Duodenal mucosa (tissue), 2 donors: ENCODE results near the gene HBG2.
"Not testable (repeated sequence)": the region's sequence is repeated elsewhere in the genome, so short reads cannot be mapped to it uniquely, and the experiment has no call there.

Source experiments
- H3K27ac ChIP-seq: one replicate; pipeline ENCODE4 v1.7.0; 2013; ENCODE audit warnings: low read depth, low read length
- H3K27me3 ChIP-seq, 2 donors: one replicate each; pipeline ENCODE4 v1.7.0; 2013; ENCODE audit warnings: low read length in 2 of 2, control low read depth in 1 of 2; ENCODE audit not compliant: insufficient read depth in 2 of 2, control insufficient read depth in 1 of 2
- H3K36me3 ChIP-seq, 2 donors: one replicate each; pipeline ENCODE4 v1.7.0; 2013; ENCODE audit warnings: low read length in 2 of 2, control low read depth in 1 of 2; ENCODE audit not compliant: insufficient read depth in 2 of 2, control insufficient read depth in 1 of 2
- H3K4me1 ChIP-seq, 2 donors: one replicate each; pipeline ENCODE4 v1.7.0; 2013; ENCODE audit warnings: low read length in 2 of 2, control low read depth in 1 of 2; ENCODE audit not compliant: insufficient read depth in 2 of 2, control insufficient read depth in 1 of 2
- H3K4me3 ChIP-seq, 2 donors: one replicate each; pipeline ENCODE4 v1.7.0; 2013; ENCODE audit warnings: low read length in 2 of 2, low read depth in 1 of 2
- H3K9ac ChIP-seq, 2 donors: one replicate each; pipeline ENCODE4 v1.7.0; 2013; ENCODE audit warnings: low read length in 2 of 2, low read depth in 1 of 2
- H3K9me3 ChIP-seq, 2 donors: one replicate each; pipeline ENCODE4 v1.7.0; 2013; ENCODE audit warnings: low read length in 2 of 2, control low read depth in 1 of 2; ENCODE audit not compliant: control insufficient read depth in 1 of 2

HBG2 gene

GRCh38 chr11:5250543-5251204 lies 3.9 kb downstream of the HBG2 start:
- no peaks in the 10 kb centered on the region for H3K36me3 ChIP-seq
- H3K27ac ChIP-seq, result no peak overlapping the region

GRCh38 chr11:5249807-5250396 lies 4.7 kb downstream of the HBG2 start, which contains the start of gene HBG1:
Gene HBG1 (minus strand): TSS chr11:5249857. CDS start chr11:5249804, 53 bp downstream.
- not testable (repeated sequence) for H3K9ac ChIP-seq, H3K36me3 ChIP-seq, H3K4me1 ChIP-seq, H3K9me3 ChIP-seq, H3K4me3 ChIP-seq, H3K27ac ChIP-seq, H3K27me3 ChIP-seq

More at GRCh38 chr11:5250543-5251204, 3.9 kb downstream of the HBG2 start:
- no peak overlapping the region for H3K4me3 ChIP-seq
- no peak overlapping the region for H3K9ac ChIP-seq
- H3K27me3 ChIP-seq, result no peaks in the 10 kb centered on the region
- H3K4me1 ChIP-seq, result no peaks in the 10 kb centered on the region
- H3K9me3 ChIP-seq, result no peaks in the 10 kb centered on the region

GRCh38 chr11:5248498-5248897 lies 6.1 kb downstream of the HBG2 start:
- not testable (repeated sequence) for H3K9ac ChIP-seq, H3K36me3 ChIP-seq, H3K27me3 ChIP-seq, H3K9me3 ChIP-seq, H3K4me3 ChIP-seq, H3K4me1 ChIP-seq, H3K27ac ChIP-seq

GRCh38 chr11:5247472-5248192 lies 6.9 kb downstream of the HBG2 start:
- no peaks in the 10 kb centered on the region for H3K9me3 ChIP-seq

GRCh38 chr11:5246772-5247471 lies 7.7 kb downstream of the HBG2 start:
- no peak overlapping the region for H3K9ac ChIP-seq
- no peaks in the 10 kb centered on the region for H3K27me3 ChIP-seq
- H3K9me3 ChIP-seq, result no peaks in the 10 kb centered on the region
- no peaks in the 10 kb centered on the region for H3K36me3 ChIP-seq
- no peaks in the 10 kb centered on the region for H3K4me1 ChIP-seq
- no peak overlapping the region for H3K27ac ChIP-seq
- no peak overlapping the region for H3K4me3 ChIP-seq

More at GRCh38 chr11:5247472-5248192, 6.9 kb downstream of the HBG2 start:
- Histone ChIP-seq H3K9ac (no peak overlapping the region), H3K27me3 (no peaks in the 10 kb centered on the region), H3K27ac (no peak overlapping the region), H3K4me1 (no peaks in the 10 kb centered on the region), H3K4me3 (no peak overlapping the region), H3K36me3 (no peaks in the 10 kb centered on the region)

- no peaks in the 10 kb centered on the region for H3K4me1 ChIP-seq
- no peaks in the 10 kb centered on the region for H3K9me3 ChIP-seq
- no peak overlapping the region for H3K27ac ChIP-seq
- H3K27me3 ChIP-seq, result no peaks in the 10 kb centered on the region
- H3K4me3 ChIP-seq, result no peak overlapping the region
- no peak overlapping the region for H3K9ac ChIP-seq
- no peaks in the 10 kb centered on the region for H3K36me3 ChIP-seq
These were observed 9.4 kb downstream of the HBG2 start for GRCh38 chr11:5245155-5245554.

- Histone ChIP-seq H3K4me3 (no peak overlapping the region), H3K9ac (no peak overlapping the region), H3K27ac (no peak overlapping the region), H3K9me3 (no peaks in the 10 kb centered on the region), H3K4me1 (no peaks in the 10 kb centered on the region), H3K27me3 (no peaks in the 10 kb centered on the region), H3K36me3 (no peaks in the 10 kb centered on the region)
These were observed 10.8 kb downstream of the HBG2 start for GRCh38 chr11:5243816-5244180.

GRCh38 chr11:5242933-5243815 lies 11.4 kb downstream of the HBG2 start:
- Histone ChIP-seq H3K36me3 (no peaks in the 10 kb centered on the region), H3K27ac (no peak overlapping the region), H3K9me3 (no peaks in the 10 kb centered on the region), H3K4me3 (no peak overlapping the region), H3K4me1 (no peaks in the 10 kb centered on the region), H3K9ac (no peak overlapping the region), H3K27me3 (no peaks in the 10 kb centered on the region)

- H3K4me1 ChIP-seq, result no peaks in the 10 kb centered on the region
These were observed 12.4 kb downstream of the HBG2 start for GRCh38 chr11:5242208-5242607.

More at GRCh38 chr11:5242208-5242607, 12.4 kb downstream of the HBG2 start:
- no peaks in the 10 kb centered on the region for H3K27me3 ChIP-seq
- H3K4me3 ChIP-seq, result no peak overlapping the region
- H3K27ac ChIP-seq, result no peak overlapping the region
- H3K9me3 ChIP-seq, result no peaks in the 10 kb centered on the region
- no peak overlapping the region for H3K9ac ChIP-seq
- no peaks in the 10 kb centered on the region for H3K36me3 ChIP-seq
